NCI-H2196 (cell line): ENCODE results near the gene NDUFB4.
"Not testable (repeated sequence)": the region's sequence is repeated elsewhere in the genome, so short reads cannot be mapped to it uniquely, and the experiment has no call there.

ENCODE experiments used
- DNase-seq: peaks from one replicate; lab custom pipeline; 2025; ENCODE audit not compliant: unreplicated experiment; lab: John Stamatoyannopoulos, UW

Gene NDUFB4

DNA sequence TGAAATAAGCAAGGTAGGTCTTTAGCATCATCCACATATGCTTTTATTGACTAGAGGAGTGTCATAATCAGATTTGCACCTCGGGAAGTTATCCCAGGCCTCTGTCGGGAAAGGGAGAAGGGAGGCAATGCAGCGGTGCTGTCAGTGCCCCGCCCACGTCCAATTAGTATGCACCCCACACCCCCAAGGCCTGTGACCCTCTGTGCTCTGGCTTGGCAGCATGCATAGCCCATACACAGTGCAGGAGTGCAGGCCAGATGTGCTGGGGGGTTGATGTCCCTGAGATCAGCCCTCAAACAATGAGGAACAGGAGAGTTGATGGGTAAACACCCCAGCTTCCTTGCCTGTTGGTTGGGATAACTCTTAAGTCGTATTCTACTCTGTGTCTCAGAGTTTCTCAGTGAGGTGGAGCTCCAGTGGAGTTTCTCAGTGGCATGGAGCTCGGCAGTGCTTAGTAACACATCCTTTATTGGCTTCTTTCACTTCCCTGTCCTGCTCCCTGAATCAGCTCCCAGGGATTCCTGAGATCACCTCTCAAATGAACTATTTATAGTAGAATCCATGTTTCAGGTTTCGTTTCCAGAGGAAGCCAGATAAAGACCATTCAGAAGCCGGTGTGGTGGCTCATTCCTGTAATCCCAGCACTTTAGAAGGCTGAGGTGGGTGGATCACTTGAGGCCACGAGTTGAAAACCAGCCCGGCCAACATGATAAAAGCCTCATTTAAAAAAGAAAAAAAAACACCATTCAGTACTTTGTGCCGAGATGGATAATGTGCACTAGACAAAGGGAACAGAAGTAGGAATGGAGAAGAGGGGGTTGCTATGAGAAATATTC is 26.7 kb upstream of the NDUFB4 start:
- DNase-seq = no peak

DNA sequence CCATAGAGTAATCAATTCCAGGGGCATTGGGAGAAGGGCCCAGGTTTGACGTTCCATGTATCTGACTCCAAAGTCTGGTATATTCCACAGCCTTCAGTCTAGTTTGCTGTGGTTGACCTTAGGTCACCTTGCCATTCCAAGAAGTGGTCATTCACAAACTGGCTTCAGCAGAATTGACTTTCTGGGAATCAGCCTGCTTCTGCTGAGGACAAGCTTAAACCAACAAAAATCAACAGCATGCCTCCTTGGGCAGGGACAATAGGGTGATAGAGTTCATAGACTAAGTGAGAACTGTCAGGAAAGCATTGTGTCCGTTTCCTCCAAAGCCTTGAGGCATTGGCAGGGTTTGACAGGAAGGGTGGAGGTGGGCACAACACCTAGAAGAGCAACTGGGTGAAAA is 24.1 kb upstream of the NDUFB4 start:
- no peak for DNase-seq

DNA sequence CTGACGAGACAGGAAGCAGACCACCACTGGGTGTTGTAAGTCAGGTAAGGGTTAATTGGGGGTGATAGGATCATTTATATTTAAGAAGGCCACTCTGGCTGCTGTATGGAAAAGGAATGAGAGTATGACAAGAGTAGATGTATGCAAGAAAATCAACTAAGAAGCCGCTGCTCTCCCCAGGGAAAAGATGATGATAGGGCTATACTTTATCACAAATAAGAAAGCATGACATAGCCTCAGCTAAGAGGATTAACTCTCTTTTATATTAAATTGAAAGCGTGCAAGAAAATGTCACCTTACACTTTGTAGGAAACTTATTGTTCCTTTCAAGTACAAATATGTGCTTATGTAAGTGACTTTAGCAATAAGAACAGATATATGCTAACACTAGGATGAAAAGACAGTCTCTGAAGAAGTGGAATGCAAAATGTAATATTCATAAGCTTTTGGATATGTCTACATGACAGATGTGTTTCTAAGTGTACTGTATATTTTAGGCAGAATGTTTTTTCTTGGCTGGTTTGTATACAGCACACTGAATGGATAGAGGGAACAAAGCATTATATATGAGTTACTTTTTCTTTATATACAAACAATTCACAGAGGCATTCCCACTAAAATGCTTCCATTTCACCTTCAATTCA is 8.7 kb upstream of the NDUFB4 start:
- no peak for DNase-seq

DNA sequence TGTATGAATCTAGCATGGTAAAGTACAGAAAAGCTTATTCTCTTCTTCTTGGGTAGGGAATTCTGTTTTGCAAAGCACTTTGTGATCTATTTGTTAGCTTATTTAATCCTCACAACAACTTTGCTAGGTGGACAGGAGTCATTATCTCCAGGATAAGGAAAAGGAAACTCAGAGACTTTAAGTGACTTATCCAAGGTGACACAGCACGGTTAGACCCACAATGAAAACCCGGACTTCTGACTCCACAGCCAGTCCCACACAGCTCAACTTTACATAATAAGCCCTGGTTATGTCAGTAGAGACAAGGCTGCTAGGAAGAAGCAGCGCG is 384 bp upstream of the NDUFB4 start:
- DNase-seq = no peak

DNA sequence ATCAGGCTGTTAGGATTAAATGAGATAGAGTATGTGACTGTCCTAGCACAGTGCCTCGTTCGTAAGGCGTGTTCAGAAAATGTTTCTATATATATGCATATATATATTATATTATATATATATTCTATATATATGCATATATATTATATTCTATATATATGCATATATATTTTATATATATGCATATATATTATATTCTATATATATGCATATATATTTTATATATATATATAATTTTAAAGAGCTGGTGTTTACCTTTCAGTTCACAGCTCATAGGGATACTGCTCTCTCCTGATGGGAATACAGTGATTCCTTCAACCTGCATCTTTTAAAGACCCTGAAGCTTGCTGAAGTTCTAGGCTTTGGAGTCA is 702 bp downstream of the NDUFB4 start:
- DNase-seq = no peak

DNA sequence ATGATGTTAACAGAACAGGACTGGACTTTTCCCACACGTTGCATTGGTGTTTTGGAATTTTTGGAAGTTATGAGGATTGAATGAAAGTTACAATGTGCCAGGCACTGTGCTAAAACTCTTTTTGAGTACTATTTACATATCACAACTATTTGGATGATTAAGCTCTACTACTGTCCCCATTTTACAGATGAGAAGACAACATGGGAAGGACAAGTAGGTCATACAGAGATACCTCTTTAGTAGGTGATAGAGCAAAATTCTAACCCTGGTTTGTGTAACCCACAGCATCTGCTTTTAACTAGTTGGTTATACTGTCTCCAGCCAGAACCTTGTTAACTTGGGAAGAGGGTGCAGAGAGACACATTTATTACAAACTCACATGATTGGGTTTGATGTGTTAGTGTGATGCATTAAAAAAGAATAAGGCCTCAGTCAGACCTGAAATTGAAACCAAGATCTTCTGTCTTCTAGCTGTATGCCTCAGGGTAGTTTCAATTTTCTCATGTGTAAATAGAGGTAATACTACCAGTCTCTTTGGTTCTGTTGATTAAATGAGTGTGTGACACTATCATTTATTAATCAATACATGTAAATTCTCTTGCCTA is 1.4 kb downstream of the NDUFB4 start:
- DNase-seq = no peak

DNA sequence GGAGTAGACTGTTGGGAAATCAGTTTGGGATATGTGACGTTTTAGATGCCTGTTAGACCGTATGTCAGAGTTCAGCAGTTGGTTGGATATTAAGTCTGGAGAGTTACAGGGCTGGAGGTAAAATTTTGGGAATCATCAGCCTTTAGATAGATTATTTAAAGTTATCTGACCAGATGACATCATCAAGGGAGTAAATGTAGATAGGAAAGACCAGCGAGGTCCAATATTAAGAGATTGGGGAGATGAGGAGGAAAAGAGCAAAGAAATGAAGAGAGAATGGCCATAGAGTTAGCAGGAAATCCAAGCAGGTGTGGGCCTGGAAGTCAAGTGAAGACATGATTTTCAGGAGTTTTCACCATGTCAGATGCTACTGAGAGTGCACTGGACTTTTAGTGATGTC is 3.1 kb downstream of the NDUFB4 start:
- no peak for DNase-seq

DNA sequence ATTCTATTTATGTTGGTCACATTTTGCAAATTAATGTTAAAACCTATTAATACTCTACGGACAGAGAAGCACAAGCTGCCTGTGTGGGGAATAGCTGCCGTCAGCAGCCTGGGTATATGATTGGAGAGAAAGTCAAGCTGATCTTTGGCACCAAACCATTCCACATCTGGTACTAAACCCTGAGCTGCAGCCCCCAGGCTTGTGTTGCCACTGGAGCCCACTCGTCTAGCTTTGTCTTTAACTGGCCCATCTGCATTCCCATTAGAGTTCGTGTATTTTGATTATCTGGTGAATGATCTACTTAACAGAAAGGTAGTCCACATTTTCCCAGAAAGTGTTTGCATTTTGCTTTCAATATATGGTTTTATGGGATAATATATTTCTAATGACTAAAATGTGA is 5.4 kb downstream of the NDUFB4 start:
- DNase-seq = no peak

DNA sequence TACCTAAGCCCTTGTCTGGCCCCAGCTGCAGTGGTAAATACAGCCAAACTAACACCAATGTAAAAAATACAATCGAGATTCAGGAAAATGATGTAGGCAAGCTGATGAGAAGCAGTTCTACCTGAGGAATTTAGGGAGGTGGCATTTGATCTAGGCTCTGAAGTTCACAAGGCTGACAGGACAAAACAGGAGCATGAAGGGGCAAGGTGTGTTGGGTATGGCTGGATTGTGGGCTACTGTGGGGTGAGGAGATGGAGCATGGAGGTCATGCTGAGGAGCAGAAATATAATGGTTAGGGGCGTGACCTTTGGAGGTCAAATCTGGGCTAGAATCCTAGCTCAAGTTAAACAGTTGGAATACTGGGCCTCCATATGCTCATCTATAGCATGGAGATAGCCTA is 6.5 kb downstream of the NDUFB4 start:
- no peak for DNase-seq

DNA sequence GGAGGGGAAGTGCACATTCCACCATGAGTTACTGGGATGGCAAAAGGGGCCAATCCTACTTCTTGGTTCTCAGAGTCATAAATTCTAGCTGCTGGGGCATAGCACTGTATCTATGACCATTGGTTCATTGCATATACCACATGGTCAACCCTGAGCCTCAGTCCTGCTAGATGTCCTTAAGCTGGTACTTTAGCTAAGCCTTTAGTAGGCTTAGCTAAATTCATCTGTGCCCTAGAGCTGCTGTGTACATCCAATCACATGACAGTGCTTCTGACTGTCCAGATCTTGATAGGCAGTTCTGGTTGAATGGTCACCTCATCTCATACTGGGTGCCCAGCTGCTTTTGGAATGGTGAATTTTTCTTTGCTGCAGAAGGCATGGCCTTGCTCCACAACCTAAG is 8.2 kb downstream of the NDUFB4 start:
- no peak for DNase-seq

DNA sequence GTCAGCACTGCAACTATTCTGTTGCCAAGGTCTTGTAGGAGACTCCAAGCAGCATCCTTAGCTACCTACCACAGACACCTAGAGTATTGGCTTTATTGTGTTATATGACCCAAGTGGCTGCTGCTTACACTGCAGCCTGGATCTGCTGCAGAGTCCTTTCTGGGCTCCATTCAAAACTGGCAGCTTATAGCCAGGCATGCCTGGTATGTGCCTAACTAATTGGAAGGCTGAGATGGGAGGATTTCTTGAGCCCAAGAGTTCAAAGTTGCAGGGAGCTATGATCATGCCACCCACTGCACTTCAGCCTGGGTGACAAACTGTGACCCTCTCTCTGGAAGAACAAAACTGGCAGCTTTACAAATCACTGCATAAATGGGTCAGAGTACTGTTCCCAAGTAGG is 8.6 kb downstream of the NDUFB4 start:
- no peak for DNase-seq

DNA sequence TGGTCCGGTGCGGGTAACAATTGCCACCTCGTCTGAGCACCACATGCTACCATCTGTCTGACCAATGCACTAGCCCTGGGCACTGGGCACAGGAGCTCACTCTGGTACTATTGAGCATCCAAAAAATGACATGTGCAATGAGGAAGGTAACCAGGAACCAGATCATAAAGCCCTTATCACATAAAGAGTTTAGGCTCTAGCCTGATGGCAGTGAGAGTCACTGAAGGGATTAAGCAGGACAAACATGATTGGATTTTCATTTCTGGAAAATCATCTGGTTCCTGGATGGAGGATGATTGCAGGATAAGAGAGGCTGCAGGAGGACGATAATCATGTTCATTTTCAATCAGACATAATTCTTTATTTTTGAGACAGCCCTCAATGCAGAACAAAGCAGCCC is 12.4 kb downstream of the NDUFB4 start:
- DNase-seq = no peak

DNA sequence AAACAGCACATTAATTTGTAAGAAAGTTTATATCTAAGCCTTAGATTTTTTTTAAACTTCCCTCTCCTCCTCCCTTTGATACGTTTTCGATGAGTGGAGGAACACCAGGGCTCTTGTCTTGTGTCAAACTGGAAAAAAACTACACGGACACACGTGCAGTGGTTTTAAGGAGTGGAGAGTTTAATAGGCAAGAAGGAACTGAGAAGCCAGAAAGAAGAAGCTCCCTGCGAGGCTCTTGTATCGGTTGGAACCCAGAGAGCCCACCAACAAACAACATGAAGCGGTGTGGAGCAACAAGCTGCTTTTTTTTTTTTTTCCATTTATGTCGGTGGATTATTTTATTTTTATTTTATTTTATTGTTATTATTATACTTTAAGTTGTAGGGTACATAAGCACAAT is 18.6 kb downstream of the NDUFB4 start:
- no peak for DNase-seq

DNA sequence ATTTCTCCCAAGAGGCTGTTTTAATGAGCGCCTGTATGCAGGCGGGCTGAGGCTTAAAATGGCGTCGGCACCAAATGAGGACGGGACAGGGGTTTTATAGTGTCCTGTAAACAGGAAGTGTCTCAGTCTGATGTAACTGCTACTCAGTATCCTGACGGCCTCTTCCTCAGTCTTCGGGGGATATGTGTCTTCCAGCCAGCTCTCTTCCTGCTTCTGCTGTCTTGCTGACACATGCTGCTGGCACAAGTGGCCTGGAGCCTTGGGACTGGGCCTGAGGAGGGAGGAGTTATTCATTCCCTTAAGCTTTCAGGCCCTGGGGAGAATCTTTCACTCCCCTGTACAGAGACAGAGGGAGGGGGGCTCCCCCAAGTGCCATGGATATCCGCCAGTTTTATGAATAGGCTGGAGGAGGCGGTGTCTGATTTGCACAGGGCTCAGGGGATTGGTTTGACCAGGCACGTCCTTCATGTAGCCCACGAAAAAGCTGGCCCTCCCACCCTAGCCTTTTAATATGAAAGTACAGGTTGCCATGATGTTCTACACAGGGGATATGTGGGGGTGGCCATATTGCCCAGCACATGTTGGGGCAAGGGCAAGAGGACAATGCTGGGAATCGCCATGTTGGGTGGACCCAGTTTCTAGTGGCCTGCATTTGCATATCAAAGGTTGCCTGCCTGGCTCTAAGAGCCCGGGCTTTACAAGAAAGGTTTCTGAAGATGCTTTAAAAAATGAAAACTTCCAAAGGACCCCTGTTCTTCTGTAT is 19.9 kb downstream of the NDUFB4 start:
- no peak for DNase-seq

DNA sequence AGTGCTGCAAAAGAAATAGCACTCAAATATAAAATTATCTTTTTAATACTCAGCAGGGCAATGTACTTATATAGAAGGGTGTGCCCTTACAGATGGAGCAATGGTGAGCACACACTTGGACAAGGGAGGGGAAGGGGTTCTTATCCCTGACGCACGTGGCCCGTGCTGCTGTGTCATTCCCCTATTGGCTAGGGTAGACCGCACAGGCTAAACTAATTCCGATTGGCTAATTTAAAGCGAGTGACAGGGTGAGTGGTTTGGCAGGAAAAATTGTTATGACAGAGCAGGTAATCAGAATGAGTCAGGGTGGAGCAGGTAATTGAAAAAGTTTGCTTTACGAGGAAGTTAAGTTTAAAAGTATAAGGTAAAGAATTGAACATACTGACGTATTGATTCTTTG is 20.6 kb downstream of the NDUFB4 start:
- DNase-seq = not testable (repeated sequence)

DNA sequence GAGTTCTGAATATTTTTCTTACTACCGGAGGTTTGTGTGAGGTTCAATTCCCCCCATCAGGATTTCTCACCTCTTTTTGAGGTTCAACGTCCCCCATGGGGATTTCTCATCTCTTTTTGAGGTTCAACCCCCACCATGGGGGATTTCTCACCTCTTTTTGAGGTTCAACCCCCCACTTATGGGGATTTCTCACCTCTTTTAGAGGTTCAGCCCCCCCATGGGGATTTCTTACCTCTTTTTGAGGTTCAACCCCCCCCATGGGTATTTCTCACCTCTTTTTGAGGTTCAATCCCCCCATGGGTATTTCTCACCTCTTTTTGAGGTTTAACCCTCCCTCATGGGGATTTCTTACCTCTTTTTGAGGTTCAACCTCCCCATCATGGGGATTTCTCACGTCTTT is 26.3 kb downstream of the NDUFB4 start:
- no peak for DNase-seq

DNA sequence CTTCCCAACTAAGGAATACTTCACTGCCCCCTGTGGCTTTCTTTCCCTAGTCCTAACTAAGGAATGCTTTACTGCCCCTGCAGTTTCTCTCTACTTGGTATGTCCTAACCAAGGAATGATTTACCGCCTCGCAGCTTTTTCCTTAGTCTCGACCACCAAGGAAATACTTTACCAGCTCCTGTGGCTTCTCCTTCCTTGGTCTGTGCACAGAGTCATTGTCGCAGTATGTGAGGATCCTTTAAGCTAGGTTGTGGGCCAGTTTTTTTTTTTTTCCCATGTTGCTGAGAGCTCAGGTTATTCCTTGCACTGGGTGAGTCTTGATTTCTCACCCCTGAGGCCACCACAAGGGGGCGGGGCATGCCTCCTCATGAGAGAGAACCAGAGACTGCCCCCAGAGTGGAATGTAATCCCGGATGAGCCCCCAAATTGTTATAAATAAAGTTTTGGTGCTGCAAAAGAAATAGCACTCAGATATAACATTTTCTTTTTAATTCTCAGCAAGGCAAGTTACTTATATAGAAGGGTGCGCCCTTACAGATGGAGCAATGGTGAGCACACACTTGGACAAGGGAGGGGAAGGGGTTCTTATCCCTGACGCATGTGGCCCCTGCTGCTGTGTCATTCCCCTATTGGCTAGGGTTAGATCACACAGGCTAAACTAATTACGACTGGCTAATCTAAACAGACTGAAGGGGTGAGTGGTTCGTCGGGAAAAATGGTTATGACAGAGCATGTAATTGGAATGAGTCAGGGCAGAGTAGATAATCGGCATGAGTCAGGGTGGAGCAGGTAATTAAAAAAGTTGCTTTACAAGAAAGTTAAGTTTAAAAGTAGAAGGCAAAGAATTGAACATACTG is 27.0 kb downstream of the NDUFB4 start:
- no peak for DNase-seq

DNA sequence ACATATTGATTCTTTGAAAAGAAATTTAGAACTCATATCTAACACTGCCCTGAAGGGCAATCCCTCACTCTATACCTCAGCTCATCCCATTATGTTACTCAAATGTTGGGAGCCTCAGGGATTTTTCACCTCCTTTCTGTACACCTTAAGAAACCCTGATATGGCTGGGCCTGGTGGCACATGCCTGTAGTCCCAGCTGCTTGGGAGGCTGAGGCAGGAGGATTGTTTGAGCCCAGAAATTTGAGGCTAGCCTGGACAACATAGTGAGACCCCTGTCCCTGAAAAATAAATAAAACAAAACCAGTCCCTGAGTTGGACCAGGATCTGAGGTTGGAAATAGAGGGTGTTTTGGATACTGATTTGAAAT is 27.6 kb downstream of the NDUFB4 start:
- DNase-seq = no peak

DNA sequence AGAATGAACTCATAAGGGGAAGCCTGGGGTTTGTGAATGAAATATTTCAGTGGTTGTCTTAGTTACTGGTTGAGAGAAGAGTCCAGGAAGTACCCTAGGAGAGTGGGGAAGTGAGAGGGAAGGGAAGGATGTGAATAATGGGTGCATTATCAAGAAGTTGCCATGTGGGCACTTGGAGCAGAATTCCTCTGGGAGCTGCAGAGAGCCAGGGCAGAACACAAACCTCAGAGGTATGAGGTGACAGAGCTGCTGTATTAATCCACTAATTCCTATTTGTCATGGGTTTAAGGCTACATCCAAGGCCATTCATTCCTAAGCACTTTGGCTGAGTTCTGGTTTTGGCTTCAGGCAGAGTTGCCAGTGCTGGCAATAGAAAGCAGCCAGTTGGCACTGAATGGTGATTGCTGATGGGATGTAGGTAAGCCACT is 29.0 kb downstream of the NDUFB4 start:
- no peak for DNase-seq

DNA sequence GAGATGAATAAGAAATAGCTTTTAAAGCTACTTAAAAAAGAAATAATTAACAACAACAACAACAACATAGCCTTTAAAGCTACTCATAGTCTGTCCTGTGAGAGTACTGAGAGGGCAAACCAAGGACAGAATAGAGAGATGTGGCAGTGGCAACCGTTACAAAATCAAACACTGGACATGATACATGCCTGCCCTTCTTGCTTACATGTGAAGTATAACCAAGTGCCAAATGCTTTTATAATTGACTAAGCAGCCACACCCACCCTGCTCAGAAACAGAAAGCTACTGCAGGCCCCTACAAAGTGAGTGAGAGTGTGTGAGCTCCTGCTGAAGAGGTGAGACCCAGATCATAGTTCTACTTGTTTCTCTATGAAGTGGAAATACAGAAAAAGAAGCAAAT is 38.4 kb downstream of the NDUFB4 start:
- DNase-seq = no peak

DNA sequence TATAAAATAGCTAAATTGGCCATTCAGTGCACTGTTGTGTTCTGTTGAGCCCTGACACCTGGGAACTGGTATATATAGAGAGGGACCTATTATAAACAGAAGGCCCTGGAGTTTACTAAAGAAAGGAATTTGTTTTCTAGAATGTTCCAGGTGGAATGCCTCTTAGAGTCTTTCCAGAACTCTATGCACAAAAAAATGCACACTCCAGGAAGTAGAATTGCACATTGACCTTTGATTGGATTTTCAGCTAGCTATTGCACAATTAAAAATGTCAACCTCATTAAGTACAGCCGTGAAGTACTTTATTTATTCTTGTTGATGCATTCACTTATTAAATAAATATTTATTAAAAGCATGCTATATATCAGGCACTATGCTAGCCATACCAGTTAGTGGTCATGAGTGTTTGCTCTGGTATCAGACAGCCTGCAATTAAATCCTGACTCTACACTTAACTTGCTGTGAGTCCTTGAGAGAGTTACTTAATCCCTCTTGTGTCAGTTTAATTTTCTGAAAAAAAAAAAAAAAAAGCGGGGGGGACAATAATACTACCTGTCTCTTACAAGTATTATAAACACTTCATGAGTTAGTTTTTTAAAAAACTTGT is 40.8 kb downstream of the NDUFB4 start:
- DNase-seq = no peak
